Progenitor cell of endocrine pancreas (in vitro differentiated cells): ENCODE data around the gene LGI1. TPM values are rescaled to one million over a fixed set of nuclear protein-coding genes. Genes with fewer than 3 reads are reported as not detected.

Source experiments
- DNase-seq: peaks from one replicate; pipeline ENCODE4 v3.0.0; 2021; ENCODE audit warnings: low spot score; ENCODE audit not compliant: unreplicated experiment
- H3K27ac Mint-ChIP-seq: 2 replicates; pipeline ENCODE4 v1.8.0; 2021; ENCODE audit warnings: mild to moderate bottlenecking, moderate library complexity, mixed read lengths
- H3K27me3 Mint-ChIP-seq: 2 replicates; pipeline ENCODE4 v1.8.0; 2021; ENCODE audit warnings: mixed read lengths
- H3K36me3 Mint-ChIP-seq: 2 replicates; pipeline ENCODE4 v1.8.0; 2022; ENCODE audit warnings: mixed read lengths; ENCODE audit not compliant: insufficient read depth
- H3K4me1 Mint-ChIP-seq: 2 replicates; pipeline ENCODE4 v1.8.0; 2021; ENCODE audit warnings: low read depth, mixed read lengths
- H3K4me3 Mint-ChIP-seq: 2 replicates; pipeline ENCODE4 v1.8.0; 2021; ENCODE audit warnings: low read depth, mild to moderate bottlenecking, moderate library complexity, mixed read lengths
- H3K9me3 Mint-ChIP-seq: 2 replicates; pipeline ENCODE4 v1.8.0; 2021; ENCODE audit warnings: low read depth, mixed read lengths
- CTCF ChIP-seq: fragments of 200-600 bp; sonication (generic); IDR thresholded peaks from one replicate; pipeline ENCODE4 v1.5.0; 2021; ENCODE audit warnings: antibody characterized with exemption, mild to moderate bottlenecking; ENCODE audit not compliant: unreplicated experiment
- total RNA-seq: library from RNA; stranded (reverse); gene quantifications from 2 replicates; pipeline ENCODE4 v1.2.1, GENCODE V29; 2021

Gene LGI1
- total RNA-seq, 1 donor from 2014 or later = not detected

- H3K4me3 Mint-ChIP-seq = no peak overlapping the region
- no peaks in the 10 kb centered on the region for H3K36me3 Mint-ChIP-seq
- H3K27me3 Mint-ChIP-seq = peaks cover 18% of the 10 kb centered on the region
- H3K4me1 Mint-ChIP-seq = no peaks in the 10 kb centered on the region
- DNase-seq = no peak
- no peak overlapping the region for H3K27ac Mint-ChIP-seq
- H3K9me3 Mint-ChIP-seq = no peaks in the 10 kb centered on the region
- TF ChIP-seq CTCF = no peak
These were observed 41.0 kb upstream of the LGI1 start for GRCh38 chr10:93716766-93717165.

GRCh38 chr10:93718937-93719725, 38.6 kb upstream of the LGI1 start:
- Mint-ChIP-seq H3K4me3 (no peak overlapping the region), H3K27ac (no peak overlapping the region), H3K36me3 (no peaks in the 10 kb centered on the region), H3K4me1 (no peaks in the 10 kb centered on the region), H3K9me3 (no peaks in the 10 kb centered on the region), H3K27me3 (peaks cover 18% of the 10 kb centered on the region)
- no peak for TF ChIP-seq CTCF
- DNase-seq = no peak

- Mint-ChIP-seq H3K27ac (no peak overlapping the region), H3K9me3 (no peaks in the 10 kb centered on the region), H3K4me1 (no peaks in the 10 kb centered on the region), H3K27me3 (peaks cover 18% of the 10 kb centered on the region), H3K36me3 (no peaks in the 10 kb centered on the region), H3K4me3 (no peak overlapping the region)
- no peak for TF ChIP-seq CTCF
- DNase-seq = no peak
These were observed 37.8 kb upstream of the LGI1 start for GRCh38 chr10:93719901-93720300.

GRCh38 chr10:93722550-93722949, 35.2 kb upstream of the LGI1 start:
- Mint-ChIP-seq H3K27me3 (peaks cover 31% of the 10 kb centered on the region), H3K27ac (no peak overlapping the region), H3K36me3 (no peaks in the 10 kb centered on the region), H3K4me3 (no peak overlapping the region), H3K4me1 (no peaks in the 10 kb centered on the region), H3K9me3 (no peaks in the 10 kb centered on the region)
- TF ChIP-seq CTCF = no peak
- no peak for DNase-seq

GRCh38 chr10:93723153-93723552, 34.6 kb upstream of the LGI1 start:
- no peak for DNase-seq

More at GRCh38 chr10:93723153-93723552, 34.6 kb upstream of the LGI1 start:
- Mint-ChIP-seq H3K27me3 (peaks cover 31% of the 10 kb centered on the region), H3K4me3 (no peak overlapping the region), H3K9me3 (no peaks in the 10 kb centered on the region), H3K4me1 (no peaks in the 10 kb centered on the region), H3K36me3 (no peaks in the 10 kb centered on the region), H3K27ac (no peak overlapping the region)
- TF ChIP-seq CTCF = no peak
